GM19452 (cell line): Measurements from ENCODE around the gene TPST2.

Source experiments
- ATAC-seq: cut with Tn5 transposase; IDR thresholded peaks from one replicate; pipeline ENCODE4 v1.9.1; 2021; ENCODE audit not compliant: unreplicated experiment

Gene TPST2

DNA sequence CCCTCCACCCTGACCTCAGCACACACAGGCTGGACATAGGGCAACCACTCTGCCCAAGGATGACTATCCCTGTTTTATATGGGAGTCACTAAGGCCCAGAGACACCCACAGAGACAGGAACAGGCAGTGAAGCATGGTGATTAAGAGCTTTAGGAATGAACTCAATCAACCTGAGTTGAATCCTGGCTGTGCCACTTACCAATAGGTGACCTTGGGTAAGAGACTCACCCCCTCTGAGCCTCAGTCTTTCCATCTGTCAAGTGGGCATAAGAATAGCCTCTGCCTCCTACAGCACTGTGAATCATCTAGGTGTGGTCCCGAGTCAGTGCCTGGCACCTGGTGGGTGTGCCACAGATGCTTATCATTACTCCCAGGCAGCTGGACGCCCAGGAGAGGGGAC lies 21.1 kb upstream of the TPST2 start:
- ATAC-seq = no peak

GRCh38 chr22:26610072-26610958 lies 20.4 kb upstream of the TPST2 start:
- ATAC-seq = peak; percentile 77

DNA sequence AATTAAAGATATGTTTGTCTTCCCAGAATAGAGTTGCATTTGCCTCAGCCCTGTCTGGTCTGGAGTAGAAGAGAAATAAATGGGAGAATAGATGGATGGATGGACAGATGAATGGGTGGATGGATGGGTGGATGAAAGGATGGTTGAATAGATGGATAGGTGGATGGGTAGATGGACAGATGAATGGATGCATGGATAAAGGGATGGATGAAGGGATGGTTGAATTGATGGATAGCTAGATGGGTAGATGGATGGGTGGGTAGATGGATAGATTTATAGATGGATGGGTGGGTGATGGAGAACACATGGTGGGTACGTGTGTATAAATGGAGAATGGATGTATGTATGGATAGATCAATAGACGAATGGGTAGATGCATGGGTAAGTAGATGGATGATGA lies 19.4 kb upstream of the TPST2 start:
- no peak for ATAC-seq

GRCh38 chr22:26608129-26608528 lies 18.2 kb upstream of the TPST2 start:
- no peak for ATAC-seq

- no peak for ATAC-seq
Observed at GRCh38 chr22:26606611-26607010, 16.7 kb upstream of the TPST2 start.

GRCh38 chr22:26604368-26604767 lies 14.4 kb upstream of the TPST2 start:
- ATAC-seq = no peak

- ATAC-seq = no peak
Observed at GRCh38 chr22:26602127-26602526, 12.2 kb upstream of the TPST2 start.

DNA sequence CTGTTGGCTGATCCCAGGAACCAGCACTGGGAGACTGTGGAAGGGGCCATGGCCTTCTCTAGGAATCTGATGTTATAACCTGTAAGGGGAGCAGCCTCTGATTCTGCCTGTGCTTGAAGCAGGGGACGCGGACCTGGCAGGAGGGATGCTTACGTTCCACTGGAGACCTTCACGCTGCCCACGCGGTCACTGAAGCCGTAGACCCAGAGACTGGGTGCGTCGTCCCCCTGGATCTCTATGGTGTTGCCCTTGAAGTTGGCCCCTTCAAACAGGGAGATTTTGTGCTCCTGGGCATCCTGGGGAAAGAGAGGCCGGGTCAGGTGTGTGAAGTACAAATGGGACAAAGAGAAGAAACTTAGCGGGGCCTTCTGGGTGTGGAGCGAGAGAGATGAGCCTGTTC lies 11.8 kb upstream of the TPST2 start:
- no peak for ATAC-seq

DNA sequence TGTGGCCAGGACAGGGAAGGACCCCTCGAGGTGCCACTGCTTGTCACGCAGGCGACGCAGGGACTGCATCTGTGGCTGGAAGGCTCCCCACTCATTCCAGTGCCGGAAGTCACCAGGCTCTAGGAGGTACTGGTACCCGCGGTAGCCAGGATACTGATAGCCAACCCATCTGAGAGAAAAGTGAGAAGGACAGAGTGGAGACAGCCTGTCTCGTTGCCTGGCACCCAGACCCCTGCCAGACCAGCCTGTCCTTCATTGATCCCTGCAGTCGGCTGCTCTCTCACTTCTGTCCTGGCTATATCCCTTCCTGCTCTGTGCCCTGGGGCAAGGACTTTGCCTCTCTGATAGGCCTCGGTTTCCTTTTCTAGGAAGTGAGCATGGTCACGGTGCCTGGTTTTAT lies 9.6 kb upstream of the TPST2 start:
- no peak for ATAC-seq

DNA sequence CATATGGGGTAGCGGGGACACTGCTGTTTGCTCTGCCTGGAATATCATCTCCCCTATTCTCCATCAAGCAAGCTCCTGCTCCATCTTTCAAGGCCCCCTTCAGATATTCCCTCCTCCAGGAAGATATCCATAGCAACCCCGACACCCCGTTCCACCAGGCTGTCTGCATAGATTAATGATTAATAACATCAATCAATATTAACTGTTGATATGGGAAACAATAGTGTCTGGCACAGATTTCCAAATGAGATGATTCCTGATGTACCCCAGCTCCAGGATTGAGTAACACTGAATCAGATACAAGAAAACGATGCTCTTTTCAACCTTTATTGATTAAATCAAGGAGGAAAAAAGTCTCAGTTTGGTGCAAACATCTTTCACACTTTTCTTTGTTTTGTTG lies 7.5 kb upstream of the TPST2 start:
- ATAC-seq = no peak

- no peak for ATAC-seq
Observed at GRCh38 chr22:26597026-26597425, 7.1 kb upstream of the TPST2 start.

- ATAC-seq = no peak
Observed at GRCh38 chr22:26593763-26594162, 3.8 kb upstream of the TPST2 start.

GRCh38 chr22:26592421-26592891 lies 2.5 kb upstream of the TPST2 start:
- ATAC-seq = peak; percentile 70

DNA sequence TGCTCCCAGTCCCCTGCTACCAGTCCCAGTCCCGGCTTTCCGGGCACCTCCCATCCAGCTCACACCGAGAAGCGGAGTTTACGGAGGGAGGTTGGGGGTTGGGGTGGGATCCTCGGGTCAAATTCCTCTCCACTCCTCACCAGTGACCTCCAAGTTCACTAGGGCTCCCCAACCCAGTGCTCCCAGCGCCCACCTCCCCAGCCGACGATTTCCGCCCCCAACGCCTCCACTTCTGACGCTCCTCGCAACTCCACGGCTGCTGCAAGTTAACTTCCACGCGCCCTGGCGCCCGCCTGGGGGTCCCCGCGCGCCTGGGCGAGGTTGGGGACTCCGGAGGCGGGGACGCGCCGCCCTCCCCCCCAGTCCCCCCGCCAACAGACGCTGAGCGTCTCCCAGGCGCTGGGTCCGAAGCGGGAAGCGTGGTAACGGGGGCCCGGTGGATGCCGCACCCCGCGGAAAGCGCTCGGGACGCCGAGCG lies 526 bp downstream of the TPST2 start:
- no peak for ATAC-seq

DNA sequence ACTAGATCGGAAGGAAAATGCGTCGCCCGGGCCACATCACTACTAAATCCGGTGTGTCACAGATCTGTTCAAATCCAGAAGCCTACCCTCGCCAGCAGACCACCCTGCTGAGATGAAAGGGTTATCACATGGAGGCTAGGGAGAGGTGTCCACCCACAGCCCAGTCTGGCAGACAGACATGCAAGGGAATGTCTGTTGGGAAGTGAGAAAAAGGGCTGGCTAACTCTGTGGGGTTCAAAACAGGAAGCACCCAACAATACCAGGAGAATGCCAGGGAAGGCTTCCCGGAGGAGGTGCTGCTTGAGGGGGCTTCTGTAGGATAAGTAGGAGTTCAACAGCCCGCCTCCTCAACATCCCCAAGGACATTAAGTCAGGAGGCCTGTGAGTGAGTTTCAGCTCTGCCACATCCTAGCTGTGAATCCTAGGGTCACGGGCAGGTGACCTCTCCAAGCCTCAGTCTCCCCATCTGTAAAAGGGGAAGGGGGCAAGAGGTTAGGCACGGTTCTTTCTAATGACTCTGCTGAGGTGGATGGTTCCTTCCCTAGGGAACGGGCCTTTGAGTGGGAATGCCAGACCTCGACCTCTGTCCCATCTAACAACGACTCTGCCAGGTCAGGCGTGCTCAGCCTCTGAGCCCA lies 1.1 kb downstream of the TPST2 start:
- ATAC-seq = no peak

DNA sequence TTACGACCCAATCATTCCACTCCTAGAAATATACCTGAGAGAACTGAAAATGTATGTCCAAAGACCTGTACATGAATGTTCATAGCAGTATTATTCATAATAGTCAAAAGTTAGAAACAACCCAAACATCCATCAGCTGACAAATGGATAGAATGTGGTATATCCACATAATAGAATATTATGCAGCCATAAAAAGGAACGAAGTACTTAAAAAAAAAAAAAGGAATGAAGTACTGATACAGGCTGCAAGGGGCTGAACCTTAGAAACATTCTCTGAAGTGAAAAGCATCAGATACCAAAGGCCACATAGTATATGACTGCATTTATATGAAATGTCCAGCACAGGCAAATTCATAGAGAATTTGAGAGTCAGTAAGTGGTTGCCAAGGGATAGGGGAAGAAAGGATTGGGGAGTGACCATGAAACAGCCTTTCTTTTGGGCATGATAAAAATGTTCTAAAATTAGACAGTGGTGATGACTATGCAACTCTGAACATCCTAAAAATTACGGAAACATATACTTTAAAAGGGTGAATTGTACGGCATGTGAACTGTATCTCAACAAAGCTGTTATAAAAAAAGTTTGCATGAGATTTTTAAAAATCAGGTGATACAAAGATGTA lies 1.8 kb downstream of the TPST2 start:
- ATAC-seq = no peak

DNA sequence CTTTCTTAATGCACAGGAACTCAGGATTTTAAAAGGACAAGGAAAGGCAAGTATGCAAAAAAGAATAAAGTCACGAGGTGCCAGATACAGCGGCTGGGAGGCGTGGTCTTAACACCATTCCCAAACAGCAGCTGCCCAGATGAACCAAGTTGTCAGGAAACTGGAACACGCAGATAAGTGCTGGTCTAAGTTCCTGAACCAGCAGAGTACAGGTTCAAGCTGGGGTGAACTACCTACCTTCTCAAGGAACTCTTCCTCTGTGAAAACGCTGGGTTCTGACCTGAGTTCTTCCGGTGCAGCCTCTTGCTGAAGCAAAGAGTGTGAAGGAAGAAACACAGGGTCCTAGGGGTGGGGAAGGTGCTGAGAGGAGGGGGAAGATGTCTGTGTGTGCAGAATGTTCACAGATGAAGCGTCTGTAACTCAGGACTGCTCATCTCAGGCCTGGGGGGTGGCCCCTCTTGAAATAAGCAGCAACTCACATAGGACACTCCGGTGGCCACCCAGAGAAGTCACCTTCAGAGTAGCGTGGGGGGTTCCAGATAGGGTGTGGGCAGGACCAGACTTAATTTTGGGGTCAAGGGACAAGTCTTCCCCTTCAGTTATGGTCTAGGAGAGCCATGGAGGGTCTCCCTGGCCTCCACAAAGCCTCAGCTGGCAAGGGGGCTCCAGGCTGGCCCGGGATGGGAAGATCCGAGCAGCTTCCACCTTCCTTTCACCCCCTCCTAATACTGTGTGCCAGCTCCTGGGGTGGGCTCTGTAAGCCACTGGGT lies 3.2 kb downstream of the TPST2 start:
- no peak for ATAC-seq

DNA sequence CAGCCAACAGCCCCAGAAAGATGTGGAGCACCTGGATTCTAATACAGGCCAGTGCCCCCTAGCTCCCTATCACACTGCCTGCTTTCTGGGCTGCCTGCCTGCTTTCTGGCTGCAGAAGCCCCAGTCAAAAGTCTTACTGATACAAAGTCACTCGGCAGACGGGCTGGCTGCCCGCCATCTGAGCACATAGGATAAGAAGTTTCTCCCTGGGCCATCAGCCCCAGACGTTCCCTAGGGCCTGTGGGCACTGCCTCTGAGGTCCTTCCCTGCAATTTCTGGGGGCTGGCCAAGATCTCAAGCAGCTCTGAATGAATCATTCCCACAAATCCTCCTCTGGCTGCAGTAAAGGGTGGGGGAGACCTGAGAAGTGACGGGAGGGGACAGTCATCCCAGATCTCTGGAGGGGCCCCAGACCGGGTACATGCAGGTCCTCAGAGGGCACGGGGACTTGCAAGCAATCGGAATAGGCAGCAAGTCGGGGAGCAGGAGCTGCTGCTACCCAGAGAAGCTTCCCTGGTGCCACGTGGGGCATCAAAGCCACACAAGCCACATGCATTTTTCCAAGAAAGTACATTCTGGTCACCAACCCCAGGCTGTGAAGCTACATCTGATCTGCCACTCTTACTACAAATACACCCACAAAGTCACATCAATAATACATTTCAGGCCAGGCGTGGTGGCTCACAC lies 4.7 kb downstream of the TPST2 start:
- ATAC-seq = no peak

GRCh38 chr22:26584010-26584409 lies 5.9 kb downstream of the TPST2 start:
- no peak for ATAC-seq

DNA sequence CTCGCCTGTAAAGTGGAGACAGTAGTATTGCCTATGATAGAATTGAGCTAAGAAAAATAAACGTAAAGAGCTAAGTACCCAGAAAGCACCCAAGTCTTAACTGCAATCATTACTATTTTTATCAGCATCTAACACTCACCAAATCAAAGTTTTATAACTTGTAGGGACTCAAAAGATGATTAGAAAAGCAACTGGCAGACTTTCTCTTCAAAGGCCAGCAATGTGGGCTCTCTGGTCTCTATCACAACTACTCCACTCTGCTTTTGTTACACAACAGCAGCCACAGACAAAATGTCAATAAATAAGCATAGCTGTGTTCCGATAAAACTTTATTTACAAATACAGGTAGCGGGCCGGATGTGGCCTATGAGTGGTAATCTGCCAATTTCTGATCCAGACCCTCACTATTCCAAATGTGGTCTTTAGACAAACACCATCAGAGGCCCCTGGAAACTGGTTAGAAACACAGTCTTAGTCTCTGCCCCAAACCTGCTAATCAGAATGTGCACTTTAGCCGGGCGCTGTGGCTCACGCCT lies 8.2 kb downstream of the TPST2 start:
- ATAC-seq = no peak
